ENCODE measurements around the gene TRDMT1. TPM values are rescaled to one million over a fixed set of nuclear protein-coding genes. Genes with fewer than 3 reads are reported as not detected.

Gene TRDMT1
- total RNA-seq, 1 donor from 2014 or later = 5.9 TPM

DNA sequence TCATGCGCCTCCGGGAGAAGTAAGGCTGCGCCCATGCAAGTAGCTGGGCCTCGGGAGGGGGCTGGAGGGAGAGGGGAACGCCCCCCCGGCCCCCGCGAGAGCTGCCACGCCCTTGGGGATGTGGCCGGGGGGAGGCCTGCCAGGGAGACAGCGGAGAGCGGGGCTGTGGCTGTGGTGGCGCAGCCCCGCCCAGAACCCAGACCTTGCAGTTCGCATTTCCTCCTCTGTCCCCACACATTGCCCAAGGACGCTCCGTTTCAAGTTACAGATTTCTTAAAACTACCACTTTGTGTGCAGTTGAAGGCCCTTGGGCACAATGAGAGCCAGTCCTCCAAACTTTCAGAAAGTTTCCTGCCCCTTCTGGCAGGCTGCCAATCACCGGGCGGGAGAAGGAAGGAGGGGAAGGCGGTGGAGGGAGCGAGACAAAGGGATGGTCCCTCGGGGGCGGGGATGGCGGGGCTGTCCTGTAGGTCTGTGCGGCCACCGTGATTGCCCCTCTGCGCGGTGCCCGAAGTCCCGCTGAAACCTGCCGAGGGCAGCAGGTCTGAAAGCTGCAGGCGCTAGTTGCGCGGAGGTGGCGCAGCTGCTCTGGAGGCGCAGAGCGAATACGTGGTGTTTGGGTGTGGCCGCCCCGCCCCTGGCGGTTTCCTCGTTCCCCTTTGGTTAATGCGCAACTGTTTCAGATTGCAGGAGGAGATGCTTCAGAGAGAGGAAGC, 28.7 kb upstream of the TRDMT1 start:
- peaks cover 59% of the 10 kb centered on the region for H4K20me1 ChIP-seq (ENCODE audit: insufficient read depth, low read length)
- H3K27ac ChIP-seq (ENCODE audit: low read depth, low read length) = peak overlapping the region; percentile 99
- Mint-ChIP-seq H3K27me3 (ENCODE audit: low read depth, unreplicated experiment) (no peaks in the 10 kb centered on the region), H3K9me3 (ENCODE audit: unreplicated experiment) (no peaks in the 10 kb centered on the region), H3K4me1 (ENCODE audit: low read depth, unreplicated experiment) (peaks cover 26% of the 10 kb centered on the region), H3K36me3 (ENCODE audit: low read depth, unreplicated experiment) (peaks cover 42% of the 10 kb centered on the region), H3K4me3 (ENCODE audit: unreplicated experiment) (peak overlapping the region; percentile 95), H3K27ac (ENCODE audit: unreplicated experiment) (peak overlapping the region; percentile 98)
- no peak for TF ChIP-seq EZH2 (IDR thresholded peaks at IDR 0.05; ENCODE audit: insufficient read depth, low read length)
- TF ChIP-seq, protein P1, sequence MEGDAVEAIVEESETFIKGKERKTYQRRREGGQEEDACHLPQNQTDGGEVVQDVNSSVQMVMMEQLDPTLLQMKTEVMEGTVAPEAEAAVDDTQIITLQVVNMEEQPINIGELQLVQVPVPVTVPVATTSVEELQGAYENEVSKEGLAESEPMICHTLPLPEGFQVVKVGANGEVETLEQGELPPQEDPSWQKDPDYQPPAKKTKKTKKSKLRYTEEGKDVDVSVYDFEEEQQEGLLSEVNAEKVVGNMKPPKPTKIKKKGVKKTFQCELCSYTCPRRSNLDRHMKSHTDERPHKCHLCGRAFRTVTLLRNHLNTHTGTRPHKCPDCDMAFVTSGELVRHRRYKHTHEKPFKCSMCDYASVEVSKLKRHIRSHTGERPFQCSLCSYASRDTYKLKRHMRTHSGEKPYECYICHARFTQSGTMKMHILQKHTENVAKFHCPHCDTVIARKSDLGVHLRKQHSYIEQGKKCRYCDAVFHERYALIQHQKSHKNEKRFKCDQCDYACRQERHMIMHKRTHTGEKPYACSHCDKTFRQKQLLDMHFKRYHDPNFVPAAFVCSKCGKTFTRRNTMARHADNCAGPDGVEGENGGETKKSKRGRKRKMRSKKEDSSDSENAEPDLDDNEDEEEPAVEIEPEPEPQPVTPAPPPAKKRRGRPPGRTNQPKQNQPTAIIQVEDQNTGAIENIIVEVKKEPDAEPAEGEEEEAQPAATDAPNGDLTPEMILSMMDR (IDR thresholded peaks at IDR 0.05; ENCODE audit: insufficient read depth, low read depth, low read length) = no peak
- H3K27me3 ChIP-seq (ENCODE audit: insufficient read depth, low read length) = no peaks in the 10 kb centered on the region
- peak overlapping the region; percentile 100 for H3K9ac ChIP-seq (ENCODE audit: low read length)
- H2AFZ ChIP-seq (ENCODE audit: low read depth, low read length) = no peak overlapping the region
- peaks cover 45% of the 10 kb centered on the region for H3K36me3 ChIP-seq (ENCODE audit: insufficient read depth, low read length)
- H3K4me2 ChIP-seq (ENCODE audit: low read length) = peak overlapping the region; percentile 82
- FAIRE-seq = no peak
- peaks cover 71% of the 10 kb centered on the region for H3K79me2 ChIP-seq (ENCODE audit: insufficient read depth, low read length)
- DNase-seq (ENCODE audit: low read depth) = peak; percentile 52
- H3K4me1 ChIP-seq (ENCODE audit: insufficient read depth, low read length) = peaks cover 33% of the 10 kb centered on the region
- no peaks in the 10 kb centered on the region for H3K9me3 ChIP-seq (ENCODE audit: insufficient read depth, low read depth, low read length)
- peak overlapping the region; percentile 92 for H3K4me3 ChIP-seq (ENCODE audit: insufficient read depth, low read depth, low read length)

DNA sequence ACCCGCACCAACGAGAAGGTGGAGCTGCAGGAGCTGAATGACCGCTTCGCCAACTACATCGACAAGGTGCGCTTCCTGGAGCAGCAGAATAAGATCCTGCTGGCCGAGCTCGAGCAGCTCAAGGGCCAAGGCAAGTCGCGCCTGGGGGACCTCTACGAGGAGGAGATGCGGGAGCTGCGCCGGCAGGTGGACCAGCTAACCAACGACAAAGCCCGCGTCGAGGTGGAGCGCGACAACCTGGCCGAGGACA, 28.2 kb upstream of the TRDMT1 start:
- H3K27me3 Mint-ChIP-seq (ENCODE audit: low read depth, unreplicated experiment) = no peaks in the 10 kb centered on the region
- no peak for DNase-seq (ENCODE audit: low read depth)
- peaks cover 25% of the 10 kb centered on the region for H3K4me1 Mint-ChIP-seq (ENCODE audit: low read depth, unreplicated experiment)
- no peak for FAIRE-seq
- peak overlapping the region; percentile 95 for H3K4me3 Mint-ChIP-seq (ENCODE audit: unreplicated experiment)
- peak overlapping the region; percentile 92 for H3K4me3 ChIP-seq (ENCODE audit: insufficient read depth, low read depth, low read length)
- TF ChIP-seq EZH2 (IDR thresholded peaks at IDR 0.05; ENCODE audit: insufficient read depth, low read length) = no peak
- TF ChIP-seq, protein P1 (IDR thresholded peaks at IDR 0.05; ENCODE audit: insufficient read depth, low read depth, low read length) = no peak
- no peak overlapping the region for H2AFZ ChIP-seq (ENCODE audit: low read depth, low read length)
- H3K27ac Mint-ChIP-seq (ENCODE audit: unreplicated experiment) = peak overlapping the region; percentile 87
- no peaks in the 10 kb centered on the region for H3K27me3 ChIP-seq (ENCODE audit: insufficient read depth, low read length)
- H3K9me3 ChIP-seq (ENCODE audit: insufficient read depth, low read depth, low read length) = no peaks in the 10 kb centered on the region
- peaks cover 31% of the 10 kb centered on the region for H3K4me1 ChIP-seq (ENCODE audit: insufficient read depth, low read length)
- H4K20me1 ChIP-seq (ENCODE audit: insufficient read depth, low read length) = peaks cover 54% of the 10 kb centered on the region
- no peaks in the 10 kb centered on the region for H3K9me3 Mint-ChIP-seq (ENCODE audit: unreplicated experiment)
- H3K4me2 ChIP-seq (ENCODE audit: low read length) = peak overlapping the region; percentile 82
- peaks cover 37% of the 10 kb centered on the region for H3K36me3 Mint-ChIP-seq (ENCODE audit: low read depth, unreplicated experiment)
- H3K79me2 ChIP-seq (ENCODE audit: insufficient read depth, low read length) = peaks cover 66% of the 10 kb centered on the region
- peaks cover 40% of the 10 kb centered on the region for H3K36me3 ChIP-seq (ENCODE audit: insufficient read depth, low read length)
- peak overlapping the region; percentile 99 for H3K27ac ChIP-seq (ENCODE audit: low read depth, low read length)
- peak overlapping the region; percentile 100 for H3K9ac ChIP-seq (ENCODE audit: low read length)

DNA sequence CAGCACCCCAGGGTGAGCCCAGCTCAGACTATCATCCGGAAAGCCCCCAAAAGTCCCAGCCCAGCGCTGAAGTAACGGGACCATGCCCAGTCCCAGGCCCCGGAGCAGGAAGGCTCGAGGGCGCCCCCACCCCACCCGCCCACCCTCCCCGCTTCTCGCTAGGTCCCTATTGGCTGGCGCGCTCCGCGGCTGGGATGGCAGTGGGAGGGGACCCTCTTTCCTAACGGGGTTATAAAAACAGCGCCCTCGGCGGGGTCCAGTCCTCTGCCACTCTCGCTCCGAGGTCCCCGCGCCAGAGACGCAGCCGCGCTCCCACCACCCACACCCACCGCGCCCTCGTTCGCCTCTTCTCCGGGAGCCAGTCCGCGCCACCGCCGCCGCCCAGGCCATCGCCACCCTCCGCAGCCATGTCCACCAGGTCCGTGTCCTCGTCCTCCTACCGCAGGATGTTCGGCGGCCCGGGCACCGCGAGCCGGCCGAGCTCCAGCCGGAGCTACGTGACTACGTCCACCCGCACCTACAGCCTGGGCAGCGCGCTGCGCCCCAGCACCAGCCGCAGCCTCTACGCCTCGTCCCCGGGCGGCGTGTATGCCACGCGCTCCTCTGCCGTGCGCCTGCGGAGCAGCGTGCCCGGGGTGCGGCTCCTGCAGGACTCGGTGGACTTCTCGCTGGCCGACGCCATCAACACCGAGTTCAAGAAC, 27.7 kb upstream of the TRDMT1 start:
- peak overlapping the region; percentile 100 for H3K9ac ChIP-seq (ENCODE audit: low read length)
- H3K79me2 ChIP-seq (ENCODE audit: insufficient read depth, low read length) = peaks cover 61% of the 10 kb centered on the region
- H3K36me3 ChIP-seq (ENCODE audit: insufficient read depth, low read length) = peaks cover 36% of the 10 kb centered on the region
- H3K27me3 ChIP-seq (ENCODE audit: insufficient read depth, low read length) = no peaks in the 10 kb centered on the region
- H3K9me3 ChIP-seq (ENCODE audit: insufficient read depth, low read depth, low read length) = no peaks in the 10 kb centered on the region
- Mint-ChIP-seq H3K36me3 (ENCODE audit: low read depth, unreplicated experiment) (peaks cover 32% of the 10 kb centered on the region), H3K9me3 (ENCODE audit: unreplicated experiment) (no peaks in the 10 kb centered on the region), H3K27me3 (ENCODE audit: low read depth, unreplicated experiment) (no peaks in the 10 kb centered on the region), H3K27ac (ENCODE audit: unreplicated experiment) (peak overlapping the region; percentile 99), H3K4me1 (ENCODE audit: low read depth, unreplicated experiment) (peaks cover 21% of the 10 kb centered on the region), H3K4me3 (ENCODE audit: unreplicated experiment) (peak overlapping the region; percentile 95)
- peaks cover 50% of the 10 kb centered on the region for H4K20me1 ChIP-seq (ENCODE audit: insufficient read depth, low read length)
- DNase-seq (ENCODE audit: low read depth) = peak; percentile 81
- peak overlapping the region; percentile 92 for H3K4me3 ChIP-seq (ENCODE audit: insufficient read depth, low read depth, low read length)
- H3K4me1 ChIP-seq (ENCODE audit: insufficient read depth, low read length) = peaks cover 26% of the 10 kb centered on the region
- no peak overlapping the region for H2AFZ ChIP-seq (ENCODE audit: low read depth, low read length)
- TF ChIP-seq EZH2 (IDR thresholded peaks at IDR 0.05; ENCODE audit: insufficient read depth, low read length) = no peak
- TF ChIP-seq, protein P1 (IDR thresholded peaks at IDR 0.05; ENCODE audit: insufficient read depth, low read depth, low read length) = no peak
- FAIRE-seq = no peak
- peak overlapping the region; percentile 99 for H3K27ac ChIP-seq (ENCODE audit: low read depth, low read length)
- peak overlapping the region; percentile 84 for H3K4me2 ChIP-seq (ENCODE audit: low read length)
